ENCODE results near the gene LMO7. TPM values are rescaled to one million over a fixed set of nuclear protein-coding genes. Genes with fewer than 3 reads are reported as not detected.

LMO7 gene
- total and polyA plus RNA-seq, 2 experiments from 2014 or later, result 47.2 to 105 TPM

DNA sequence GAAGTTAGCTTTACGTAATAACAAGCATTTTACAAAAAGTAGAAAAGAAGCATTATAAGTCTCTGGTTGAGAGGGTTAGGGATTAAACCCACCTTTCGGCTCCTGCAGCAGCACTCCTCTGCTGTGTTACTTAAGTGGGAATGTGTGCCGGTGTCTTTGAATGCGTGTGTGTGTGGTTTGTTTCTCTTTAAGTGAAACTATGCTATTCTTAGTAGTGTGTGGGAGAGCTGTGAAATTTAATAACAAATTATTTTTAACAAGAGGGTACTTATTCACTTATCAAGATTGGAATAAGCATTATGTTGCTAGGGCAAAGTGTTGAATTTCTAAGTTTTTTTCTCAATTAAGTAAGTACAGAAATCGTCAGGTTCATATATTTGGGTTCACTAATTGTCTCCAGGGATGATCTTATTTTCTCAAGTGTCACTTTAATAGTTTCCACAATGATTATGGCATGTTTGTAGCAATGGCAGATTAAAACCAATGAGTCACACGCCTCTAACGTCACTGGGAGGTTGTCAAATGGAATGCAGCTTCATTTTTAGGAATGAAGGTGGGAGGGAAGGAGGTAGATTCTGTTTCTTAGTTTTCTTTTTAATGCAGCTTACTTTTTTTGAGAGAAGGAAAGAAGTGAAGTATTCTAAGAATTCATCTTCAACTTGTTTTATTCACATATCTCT, 151.3 kb downstream of the LMO7 start:
- H4K20me1 ChIP-seq (ENCODE audit: insufficient read depth, poor library complexity, severe bottlenecking), result no peaks in the 10 kb centered on the region
- no peaks in the 10 kb centered on the region for H3K9me3 ChIP-seq (ENCODE audit: low read depth)
- no peak overlapping the region for H3K27ac ChIP-seq
- H3K4me1 ChIP-seq (ENCODE audit: insufficient read depth), result peaks cover 15% of the 10 kb centered on the region
- WGBS (ENCODE audit: low lambda C conversion rate, missing lambda C conversion rate), result 79% methylated on average over 7 of the region's 7 CpGs
- peaks cover 95% of the 10 kb centered on the region for H3K79me2 ChIP-seq
- H3K4me2 ChIP-seq, result no peak overlapping the region
- DNase-seq (ENCODE audit: low spot score), result no peak
- H3K4me3 ChIP-seq, result no peak overlapping the region
- no peaks in the 10 kb centered on the region for H3K27me3 ChIP-seq
- TF ChIP-seq EZH2phosphoT487 (IDR thresholded peaks at IDR 0.05; ENCODE audit: low read depth, severe bottlenecking, unreplicated experiment) (no peak), EZH2 (IDR thresholded peaks at IDR 0.05; ENCODE audit: borderline replicate concordance) (no peak)
- TF ChIP-seq, protein P1, sequence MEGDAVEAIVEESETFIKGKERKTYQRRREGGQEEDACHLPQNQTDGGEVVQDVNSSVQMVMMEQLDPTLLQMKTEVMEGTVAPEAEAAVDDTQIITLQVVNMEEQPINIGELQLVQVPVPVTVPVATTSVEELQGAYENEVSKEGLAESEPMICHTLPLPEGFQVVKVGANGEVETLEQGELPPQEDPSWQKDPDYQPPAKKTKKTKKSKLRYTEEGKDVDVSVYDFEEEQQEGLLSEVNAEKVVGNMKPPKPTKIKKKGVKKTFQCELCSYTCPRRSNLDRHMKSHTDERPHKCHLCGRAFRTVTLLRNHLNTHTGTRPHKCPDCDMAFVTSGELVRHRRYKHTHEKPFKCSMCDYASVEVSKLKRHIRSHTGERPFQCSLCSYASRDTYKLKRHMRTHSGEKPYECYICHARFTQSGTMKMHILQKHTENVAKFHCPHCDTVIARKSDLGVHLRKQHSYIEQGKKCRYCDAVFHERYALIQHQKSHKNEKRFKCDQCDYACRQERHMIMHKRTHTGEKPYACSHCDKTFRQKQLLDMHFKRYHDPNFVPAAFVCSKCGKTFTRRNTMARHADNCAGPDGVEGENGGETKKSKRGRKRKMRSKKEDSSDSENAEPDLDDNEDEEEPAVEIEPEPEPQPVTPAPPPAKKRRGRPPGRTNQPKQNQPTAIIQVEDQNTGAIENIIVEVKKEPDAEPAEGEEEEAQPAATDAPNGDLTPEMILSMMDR (IDR thresholded peaks at IDR 0.05; ENCODE audit: poor library complexity), result no peak
- H3K9me2 ChIP-seq (replicated peaks; ENCODE audit: insufficient read depth), result no peaks in the 10 kb centered on the region
- H2AFZ ChIP-seq, result no peak overlapping the region
- no peaks in the 10 kb centered on the region for H3K36me3 ChIP-seq (replicated peaks; ENCODE audit: insufficient read depth, low read depth)

DNA sequence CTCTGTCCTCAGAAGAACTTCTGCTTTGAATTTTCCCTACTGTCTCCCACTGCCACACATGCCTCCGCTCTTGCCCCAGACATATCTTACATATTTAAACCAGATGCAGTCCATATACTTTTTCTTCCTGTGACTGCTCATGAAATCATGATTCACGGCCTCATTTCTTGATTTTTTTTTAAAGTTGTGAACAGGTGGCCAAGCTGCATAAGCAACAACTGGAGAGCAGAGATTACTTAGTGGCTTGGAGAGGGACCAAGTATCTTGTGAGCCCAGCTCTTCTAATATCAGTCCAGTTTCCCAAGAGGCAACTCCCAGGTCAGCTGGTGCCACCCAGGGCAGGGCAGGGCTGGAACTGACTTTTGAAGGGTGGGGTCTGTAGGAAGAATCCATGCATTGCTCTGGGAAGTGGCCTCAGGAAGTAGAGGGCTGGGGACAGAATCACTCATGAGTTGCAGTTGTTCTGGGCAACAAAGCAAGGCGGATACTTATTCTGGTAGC, 152.4 kb downstream of the LMO7 start:
- no peak for DNase-seq (ENCODE audit: low spot score)
- no peak for TF ChIP-seq EZH2phosphoT487 (IDR thresholded peaks at IDR 0.05; ENCODE audit: low read depth, severe bottlenecking, unreplicated experiment)
- TF ChIP-seq, protein P1 (IDR thresholded peaks at IDR 0.05; ENCODE audit: poor library complexity), result no peak
- no peak for TF ChIP-seq EZH2 (IDR thresholded peaks at IDR 0.05; ENCODE audit: borderline replicate concordance)
- H3K27ac ChIP-seq, result peak overlapping the region; percentile 14
- no peak overlapping the region for H3K4me3 ChIP-seq
- no peaks in the 10 kb centered on the region for H3K9me3 ChIP-seq (ENCODE audit: low read depth)
- H3K27me3 ChIP-seq, result no peaks in the 10 kb centered on the region
- H2AFZ ChIP-seq, result no peak overlapping the region
- H3K4me1 ChIP-seq (ENCODE audit: insufficient read depth), result peaks cover 25% of the 10 kb centered on the region
- H3K4me2 ChIP-seq, result no peak overlapping the region
- no peaks in the 10 kb centered on the region for H3K9me2 ChIP-seq (replicated peaks; ENCODE audit: insufficient read depth)
- H4K20me1 ChIP-seq (ENCODE audit: insufficient read depth, poor library complexity, severe bottlenecking), result no peaks in the 10 kb centered on the region
- H3K79me2 ChIP-seq, result peaks cover 91% of the 10 kb centered on the region
- WGBS (ENCODE audit: low lambda C conversion rate, missing lambda C conversion rate), result 69% methylated on average over 3 of the region's 3 CpGs
- no peaks in the 10 kb centered on the region for H3K36me3 ChIP-seq (replicated peaks; ENCODE audit: insufficient read depth, low read depth)

DNA sequence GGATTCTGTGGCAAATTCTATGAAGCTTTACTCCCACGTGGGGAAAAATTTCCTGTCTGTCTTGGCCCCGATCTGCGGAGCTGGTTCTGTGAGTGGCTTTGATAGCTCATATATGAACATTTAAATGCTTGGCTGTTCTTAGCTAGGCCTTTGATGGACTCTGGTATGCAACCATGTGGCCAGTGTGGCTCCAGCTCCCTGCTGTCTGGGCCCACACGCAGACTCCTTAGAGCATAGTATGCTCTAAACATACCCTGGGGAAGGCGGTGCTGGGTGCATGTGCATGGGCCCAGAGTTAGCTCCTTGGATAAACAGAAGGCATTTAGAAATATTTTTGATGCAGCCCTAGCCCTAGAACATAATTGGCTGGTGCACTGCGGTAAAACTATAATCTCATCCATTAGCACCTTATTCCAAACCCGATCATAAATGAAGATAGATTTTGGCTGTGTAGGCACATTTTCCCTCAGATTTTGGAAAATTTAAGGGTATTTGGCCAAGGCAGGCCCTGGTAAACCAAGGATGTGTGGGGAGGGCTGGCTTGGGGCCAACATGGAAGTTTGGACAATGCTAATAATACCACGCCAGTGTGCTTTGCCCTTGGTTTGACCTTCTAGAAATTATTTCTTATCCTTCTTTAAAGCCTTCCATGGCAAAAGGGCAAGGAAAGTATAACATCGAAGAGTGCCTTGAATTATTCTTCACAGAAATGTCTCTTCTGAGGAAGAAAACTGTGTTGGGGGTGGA, 153.5 kb downstream of the LMO7 start:
- peaks cover 25% of the 10 kb centered on the region for H3K4me1 ChIP-seq (ENCODE audit: insufficient read depth)
- H3K4me2 ChIP-seq, result no peak overlapping the region
- H3K27me3 ChIP-seq, result no peaks in the 10 kb centered on the region
- H2AFZ ChIP-seq, result no peak overlapping the region
- WGBS (ENCODE audit: low lambda C conversion rate, missing lambda C conversion rate), result 85% methylated on average over 9 of the region's 9 CpGs
- H3K9me2 ChIP-seq (replicated peaks; ENCODE audit: insufficient read depth), result no peaks in the 10 kb centered on the region
- peaks cover 92% of the 10 kb centered on the region for H3K79me2 ChIP-seq
- no peaks in the 10 kb centered on the region for H3K36me3 ChIP-seq (replicated peaks; ENCODE audit: insufficient read depth, low read depth)
- H3K27ac ChIP-seq, result no peak overlapping the region
- no peak for DNase-seq (ENCODE audit: low spot score)
- H3K4me3 ChIP-seq, result no peak overlapping the region
- no peak for TF ChIP-seq EZH2 (IDR thresholded peaks at IDR 0.05; ENCODE audit: borderline replicate concordance)
- TF ChIP-seq, protein P1 (IDR thresholded peaks at IDR 0.05; ENCODE audit: poor library complexity), result no peak
- TF ChIP-seq EZH2phosphoT487 (IDR thresholded peaks at IDR 0.05; ENCODE audit: low read depth, severe bottlenecking, unreplicated experiment), result no peak
- no peaks in the 10 kb centered on the region for H4K20me1 ChIP-seq (ENCODE audit: insufficient read depth, poor library complexity, severe bottlenecking)
- H3K9me3 ChIP-seq (ENCODE audit: low read depth), result no peaks in the 10 kb centered on the region
